GM19467 (cell line): Measurements from ENCODE around the gene WDR62.

Source experiments
- ATAC-seq: cut with Tn5 transposase; IDR thresholded peaks from one replicate; pipeline ENCODE4 v1.9.1; 2021; ENCODE audit warnings: mild to moderate bottlenecking, moderate library complexity; ENCODE audit not compliant: unreplicated experiment

WDR62 gene

DNA sequence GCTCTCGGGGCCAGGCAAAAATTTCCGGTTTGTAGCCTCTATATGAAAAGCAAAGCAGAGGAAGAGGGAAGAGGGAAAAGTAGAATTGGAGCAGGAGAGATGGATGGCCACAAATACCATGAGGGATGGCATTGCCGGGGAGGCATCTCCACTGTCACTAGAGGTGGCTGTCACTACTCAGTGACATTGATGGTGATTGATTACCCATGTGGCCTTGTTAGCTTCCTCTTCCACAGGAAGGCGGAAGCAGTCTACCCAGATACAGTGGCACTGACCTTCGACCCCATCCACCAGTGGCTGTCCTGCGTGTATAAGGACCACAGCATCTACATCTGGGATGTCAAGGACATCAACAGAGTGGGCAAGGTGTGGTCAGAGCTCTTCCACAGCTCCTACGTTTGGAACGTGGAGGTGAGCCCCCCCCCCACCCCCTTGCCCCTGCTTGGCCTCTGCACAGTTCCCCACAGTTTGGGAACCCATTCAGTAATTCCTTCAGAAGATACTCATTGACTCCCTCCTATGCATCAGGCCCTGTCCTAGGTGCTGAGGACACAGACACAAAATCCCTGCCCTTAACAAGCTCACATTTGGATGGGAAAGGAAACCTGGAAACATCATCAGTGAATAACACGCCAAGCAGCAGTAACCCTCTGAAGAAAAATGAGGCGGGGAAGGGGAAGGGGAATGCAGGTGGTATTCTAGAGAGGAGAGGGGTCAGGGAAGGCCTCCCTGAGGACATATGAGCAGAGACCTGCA, 18.6 kb downstream of the WDR62 start:
- no peak for ATAC-seq

DNA sequence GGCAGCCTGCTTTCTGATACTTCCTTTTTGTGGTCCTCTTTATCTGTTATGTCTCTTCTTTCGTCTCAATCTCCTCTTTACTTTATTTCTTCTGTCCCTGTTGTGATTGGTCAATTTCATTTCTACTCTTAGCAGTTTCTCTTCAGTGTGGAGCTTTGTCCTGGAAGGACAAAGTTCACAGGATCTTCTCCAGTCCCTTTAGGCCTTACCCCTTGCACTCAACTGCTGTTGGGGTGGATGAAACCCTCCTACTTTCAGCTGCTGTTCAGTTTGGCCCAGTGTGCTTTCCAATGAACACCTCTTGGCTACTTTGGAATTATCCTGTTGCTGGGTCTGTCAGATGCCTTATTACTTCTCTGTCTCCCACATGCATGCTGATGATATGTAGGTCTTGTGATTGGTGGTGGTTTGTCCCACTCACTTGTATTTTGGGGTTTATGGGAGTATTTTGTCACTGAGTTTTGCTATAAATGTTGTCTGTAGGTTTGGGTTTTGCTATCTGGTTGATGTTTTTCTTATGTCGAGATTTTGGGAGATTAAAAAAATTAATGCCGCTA, 24.8 kb downstream of the WDR62 start:
- ATAC-seq, result no peak

DNA sequence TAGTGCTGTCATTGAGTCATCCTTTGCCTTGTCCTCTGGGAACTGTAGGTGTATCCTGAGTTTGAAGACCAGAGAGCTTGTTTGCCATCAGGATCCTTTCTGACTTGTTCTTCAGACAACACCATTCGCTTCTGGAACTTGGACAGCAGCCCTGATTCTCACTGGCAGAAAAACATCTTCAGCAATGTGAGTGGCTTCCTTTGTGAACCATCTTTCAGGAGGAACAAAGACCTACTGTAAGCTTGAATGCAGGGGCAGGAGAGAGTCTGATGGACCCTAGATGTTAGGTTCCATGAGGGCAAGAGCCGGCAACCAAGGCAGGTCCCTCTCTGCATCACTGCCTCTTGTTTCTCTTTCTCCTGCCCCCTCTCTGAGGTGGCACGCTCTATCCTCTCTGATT, 26.7 kb downstream of the WDR62 start:
- ATAC-seq, result no peak

DNA sequence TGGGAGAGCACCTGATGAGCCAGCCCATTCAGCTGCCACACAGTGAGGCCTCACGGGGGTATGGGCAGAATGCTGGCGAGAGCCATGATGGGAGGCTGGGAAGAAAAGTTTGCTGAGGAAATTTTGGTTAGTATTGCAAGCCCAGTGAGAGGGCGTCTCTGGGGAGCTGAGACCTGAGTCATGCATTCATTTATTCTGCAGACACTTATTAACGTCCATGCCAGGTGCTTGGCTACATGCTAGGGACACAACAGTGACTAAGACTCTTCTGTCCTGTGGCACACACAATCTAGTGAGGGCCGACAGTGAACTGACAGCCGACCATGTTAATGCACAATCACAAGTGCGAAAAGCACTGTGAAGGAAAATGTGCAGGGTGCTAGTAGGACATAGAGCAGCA, 27.2 kb downstream of the WDR62 start:
- ATAC-seq, result no peak

DNA sequence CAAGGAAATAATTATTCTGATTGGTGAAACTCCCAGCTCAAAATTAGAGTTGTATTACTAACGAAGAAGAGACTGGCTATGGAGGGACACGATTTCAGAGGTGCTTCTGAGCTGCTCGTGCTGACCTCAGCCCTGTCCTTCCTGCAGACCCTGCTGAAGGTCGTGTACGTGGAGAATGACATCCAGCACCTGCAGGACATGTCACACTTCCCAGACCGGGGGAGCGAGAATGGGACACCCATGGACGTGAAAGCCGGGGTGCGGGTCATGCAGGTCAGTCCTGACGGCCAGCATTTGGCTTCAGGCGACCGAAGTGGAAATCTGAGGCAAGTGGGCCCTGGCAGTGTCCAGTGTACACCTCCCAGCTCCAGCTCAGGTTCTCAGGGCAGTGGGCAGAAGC, 28.2 kb downstream of the WDR62 start:
- ATAC-seq, result no peak

DNA sequence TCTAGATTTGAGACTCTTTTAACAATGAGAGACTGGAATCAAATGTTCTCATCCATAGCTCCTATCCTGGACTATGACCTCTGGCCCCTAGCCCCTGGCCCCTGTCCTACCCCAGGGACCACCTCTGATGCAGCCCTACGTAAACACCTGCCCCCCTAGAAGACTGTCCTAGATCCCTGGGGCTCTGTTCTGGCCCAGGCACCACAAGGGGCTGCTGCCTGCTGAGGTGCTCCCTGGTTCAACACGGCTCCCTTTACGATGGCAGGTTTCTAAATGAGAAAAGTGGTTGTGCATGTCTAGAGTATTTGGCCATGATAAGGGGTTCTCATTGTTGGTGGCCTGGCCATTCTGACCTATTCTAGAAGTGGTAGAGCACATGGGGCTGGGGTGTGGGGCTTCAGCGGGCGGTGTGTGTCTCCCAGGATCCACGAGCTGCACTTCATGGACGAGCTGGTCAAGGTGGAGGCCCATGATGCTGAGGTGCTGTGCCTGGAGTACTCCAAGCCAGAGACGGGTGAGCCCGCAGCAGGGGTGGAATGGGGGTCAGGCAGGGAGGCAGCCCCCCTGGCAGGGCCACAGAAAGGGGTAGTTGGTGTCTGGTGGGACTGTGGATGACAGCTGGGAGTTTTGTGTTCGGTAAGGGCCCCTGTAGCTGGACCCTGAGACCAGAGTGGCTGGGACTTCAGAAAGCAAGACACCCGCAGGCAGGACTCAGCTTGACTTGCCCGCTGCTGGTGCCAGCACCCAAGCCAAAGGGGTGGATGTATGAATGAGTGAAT, 29.7 kb downstream of the WDR62 start:
- ATAC-seq, result no peak

DNA sequence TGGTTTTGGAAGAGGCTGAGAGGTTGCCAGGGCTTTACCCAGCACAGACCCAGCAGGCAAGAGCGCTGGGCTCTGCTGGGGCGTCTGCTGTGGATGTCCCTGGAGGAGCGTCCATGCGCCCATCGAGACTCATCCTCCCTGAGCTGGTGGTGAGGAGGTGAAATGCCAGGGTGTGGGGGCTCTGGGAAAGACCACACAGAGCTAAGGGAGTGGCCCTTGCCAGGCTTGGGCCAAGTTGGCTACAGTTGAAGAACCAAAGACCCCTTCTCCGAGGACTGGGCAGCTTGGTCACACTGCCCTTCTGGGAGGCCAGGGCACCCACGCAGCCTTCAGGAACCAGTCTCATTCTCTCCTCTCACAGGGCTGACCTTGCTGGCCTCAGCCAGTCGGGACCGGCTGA, 31.6 kb downstream of the WDR62 start:
- no peak for ATAC-seq

DNA sequence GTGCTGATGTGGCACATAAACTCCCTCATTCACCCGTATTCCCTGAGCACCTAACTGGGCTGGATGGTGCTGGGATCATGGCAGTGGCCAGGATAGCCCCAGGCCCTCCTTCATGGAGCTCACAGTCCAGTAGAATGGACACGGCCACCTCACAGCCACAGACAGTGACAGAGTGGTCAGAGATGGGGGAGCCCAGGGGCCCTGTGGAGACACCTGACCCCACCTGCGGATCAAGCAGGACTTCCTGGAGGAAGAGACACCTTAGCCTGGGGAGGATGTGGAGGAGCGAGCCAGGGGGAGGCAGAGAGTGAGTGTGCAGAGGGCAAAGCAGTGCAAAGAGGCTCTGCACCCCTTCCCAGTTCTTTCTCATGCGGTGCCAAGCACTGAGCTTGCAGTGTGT, 35.1 kb downstream of the WDR62 start:
- ATAC-seq, result no peak

DNA sequence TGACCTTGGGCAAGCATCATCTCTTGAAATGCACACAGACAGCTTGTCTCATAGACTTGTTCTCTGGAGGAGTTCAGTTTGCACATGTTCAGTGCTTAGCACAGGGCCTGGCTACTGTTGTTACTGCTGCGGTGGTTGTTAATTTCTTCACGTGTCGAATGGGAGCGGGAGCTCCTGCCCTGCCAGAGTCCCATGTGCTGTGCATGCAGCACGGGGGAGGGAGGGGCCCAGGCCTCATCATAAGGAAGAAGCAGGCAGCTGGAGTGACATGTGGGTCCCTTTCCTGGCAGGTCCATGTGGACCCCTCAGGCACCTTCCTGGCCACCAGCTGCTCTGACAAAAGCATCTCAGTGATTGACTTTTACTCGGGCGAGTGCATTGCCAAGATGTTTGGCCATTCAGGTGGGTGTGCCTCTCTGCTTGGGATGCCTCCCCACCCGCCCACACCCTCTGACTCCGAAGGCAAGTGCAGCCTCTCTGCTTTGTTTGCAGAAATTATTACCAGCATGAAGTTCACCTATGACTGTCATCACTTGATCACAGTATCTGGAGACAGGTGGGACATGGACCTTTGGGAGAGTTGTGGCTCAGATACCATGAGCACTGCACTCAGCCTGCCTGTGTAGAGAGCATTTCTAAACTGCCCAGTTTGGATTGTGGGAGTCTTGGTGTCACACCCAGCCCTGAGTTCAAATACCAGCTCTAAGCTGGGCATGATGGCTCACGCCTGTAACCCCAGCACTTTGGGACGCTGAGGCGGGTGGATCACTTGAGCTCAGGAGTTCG, 36.4 kb downstream of the WDR62 start:
- no peak for ATAC-seq

DNA sequence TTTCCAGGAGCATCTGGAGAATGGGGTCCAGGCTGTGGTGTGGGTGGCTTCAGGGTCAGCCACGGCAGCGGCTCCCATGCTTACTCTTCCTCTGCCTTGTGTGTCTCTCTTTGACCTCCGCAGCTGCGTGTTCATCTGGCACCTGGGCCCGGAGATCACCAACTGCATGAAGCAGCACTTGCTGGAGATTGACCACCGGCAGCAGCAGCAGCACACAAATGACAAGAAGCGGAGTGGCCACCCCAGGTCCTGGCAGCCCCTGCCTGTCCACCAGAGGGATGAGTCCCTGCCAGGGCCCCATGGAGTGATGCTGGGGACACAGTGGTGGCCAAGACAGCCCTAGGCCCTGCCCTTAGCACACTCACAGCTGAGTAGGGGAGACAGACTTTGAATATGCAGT, 37.9 kb downstream of the WDR62 start:
- no peak for ATAC-seq

DNA sequence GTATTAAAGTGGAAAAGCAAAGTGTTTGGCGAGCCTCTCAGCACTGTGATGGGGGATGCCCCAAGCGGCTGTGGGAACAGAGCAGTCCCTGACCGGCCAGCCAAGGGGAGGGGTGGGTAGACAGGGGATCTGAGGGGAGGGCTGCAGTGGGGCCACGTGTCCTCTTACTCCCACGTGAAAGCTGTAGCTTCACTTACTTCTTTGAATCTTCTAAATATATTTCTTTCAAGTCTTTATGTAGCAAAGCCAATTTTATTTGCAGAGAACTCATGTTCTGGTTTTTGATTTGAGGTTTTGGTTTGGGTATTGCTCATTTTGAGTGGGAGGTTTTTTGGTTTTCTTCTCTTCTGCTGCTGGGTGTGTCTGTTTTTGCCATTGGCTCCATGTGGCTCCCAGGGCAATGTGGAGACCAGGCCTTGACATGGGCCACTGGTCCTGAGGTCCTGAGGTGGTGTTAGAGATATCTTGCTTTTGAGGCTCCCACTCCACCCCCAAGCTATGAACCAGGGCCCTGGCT, 38.5 kb downstream of the WDR62 start:
- ATAC-seq, result no peak

DNA sequence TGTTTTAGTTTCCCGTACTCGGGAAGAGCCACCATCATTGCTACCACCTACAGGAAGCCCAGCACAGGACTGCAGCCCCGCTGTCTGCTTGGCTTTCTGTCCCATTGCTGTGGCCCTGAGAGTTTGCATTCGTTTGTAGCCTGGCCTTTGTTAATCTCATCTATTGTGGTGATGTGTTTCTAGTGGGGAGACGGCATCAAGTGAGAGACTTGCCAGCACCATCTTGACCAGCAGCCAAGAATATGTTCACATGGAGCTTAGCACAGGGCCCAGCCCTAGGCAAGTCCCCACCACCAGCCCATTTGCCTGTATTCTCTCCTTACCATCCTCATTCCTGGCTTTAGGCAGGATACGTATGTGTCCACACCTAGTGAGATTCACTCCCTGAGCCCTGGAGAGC, 39.0 kb downstream of the WDR62 start:
- ATAC-seq, result no peak

DNA sequence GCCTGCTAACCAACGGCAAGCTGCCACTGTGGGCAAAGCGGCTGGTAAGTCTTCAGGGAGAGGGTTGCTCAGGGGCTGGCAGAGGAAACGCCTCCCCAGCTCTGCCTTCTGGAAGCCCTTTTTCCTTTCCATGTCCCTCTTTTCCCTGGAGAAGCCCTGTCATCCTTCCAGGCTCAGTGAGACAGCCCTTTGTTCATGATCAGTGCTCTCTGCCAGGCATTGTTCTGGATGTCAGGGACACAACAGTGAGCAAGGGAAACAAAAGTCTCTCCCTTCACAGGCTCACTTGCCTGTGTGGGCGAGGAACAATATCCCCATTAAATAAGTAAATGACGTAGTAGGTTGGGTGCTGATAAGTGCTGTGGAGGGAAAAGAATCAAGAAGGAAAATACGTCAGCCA, 42.3 kb downstream of the WDR62 start:
- no peak for ATAC-seq

DNA sequence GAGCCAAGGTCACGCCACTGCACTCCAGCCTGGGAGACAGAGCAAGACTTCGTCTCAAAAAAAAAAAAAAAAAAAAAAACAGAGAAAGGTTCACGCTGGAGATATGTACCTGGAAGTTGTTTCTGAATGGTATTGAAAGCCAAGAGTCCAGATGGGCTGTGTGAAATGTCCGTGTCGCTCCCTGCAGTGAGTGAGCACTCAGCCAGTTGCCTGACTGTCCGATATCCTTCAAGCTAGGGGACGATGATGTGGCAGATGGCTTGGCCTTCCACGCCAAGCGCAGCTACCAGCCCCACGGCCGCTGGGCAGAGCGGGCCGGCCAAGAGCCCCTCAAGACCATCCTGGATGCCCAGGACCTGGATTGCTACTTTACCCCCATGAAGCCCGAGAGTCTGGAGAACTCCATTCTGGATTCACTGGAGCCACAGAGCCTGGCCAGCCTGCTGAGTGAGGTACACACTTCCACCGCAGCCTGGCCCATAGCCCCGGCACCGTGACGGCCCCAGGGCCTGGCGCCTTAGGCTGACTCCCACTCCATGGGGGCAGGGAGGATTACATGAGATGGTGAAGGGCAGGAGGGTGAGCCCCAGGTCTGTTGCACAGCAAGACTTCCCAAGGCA, 44.6 kb downstream of the WDR62 start:
- no peak for ATAC-seq

DNA sequence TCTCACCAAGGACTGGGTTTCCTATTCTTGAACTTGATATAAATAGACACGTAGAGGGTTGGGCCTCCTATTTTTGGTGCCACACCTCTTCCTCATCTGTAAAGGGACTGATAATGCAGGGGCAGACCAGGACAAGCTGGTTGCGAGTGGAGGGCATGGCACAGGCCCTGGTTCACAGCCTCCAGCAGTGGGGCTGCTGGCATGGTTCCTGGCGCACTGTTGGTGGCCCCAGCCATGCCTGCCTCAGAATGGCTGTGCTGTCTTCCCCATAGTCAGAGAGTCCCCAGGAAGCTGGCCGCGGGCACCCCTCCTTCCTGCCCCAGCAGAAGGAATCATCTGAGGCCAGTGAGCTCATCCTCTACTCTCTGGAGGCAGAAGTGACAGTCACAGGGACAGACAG, 45.8 kb downstream of the WDR62 start:
- no peak for ATAC-seq

DNA sequence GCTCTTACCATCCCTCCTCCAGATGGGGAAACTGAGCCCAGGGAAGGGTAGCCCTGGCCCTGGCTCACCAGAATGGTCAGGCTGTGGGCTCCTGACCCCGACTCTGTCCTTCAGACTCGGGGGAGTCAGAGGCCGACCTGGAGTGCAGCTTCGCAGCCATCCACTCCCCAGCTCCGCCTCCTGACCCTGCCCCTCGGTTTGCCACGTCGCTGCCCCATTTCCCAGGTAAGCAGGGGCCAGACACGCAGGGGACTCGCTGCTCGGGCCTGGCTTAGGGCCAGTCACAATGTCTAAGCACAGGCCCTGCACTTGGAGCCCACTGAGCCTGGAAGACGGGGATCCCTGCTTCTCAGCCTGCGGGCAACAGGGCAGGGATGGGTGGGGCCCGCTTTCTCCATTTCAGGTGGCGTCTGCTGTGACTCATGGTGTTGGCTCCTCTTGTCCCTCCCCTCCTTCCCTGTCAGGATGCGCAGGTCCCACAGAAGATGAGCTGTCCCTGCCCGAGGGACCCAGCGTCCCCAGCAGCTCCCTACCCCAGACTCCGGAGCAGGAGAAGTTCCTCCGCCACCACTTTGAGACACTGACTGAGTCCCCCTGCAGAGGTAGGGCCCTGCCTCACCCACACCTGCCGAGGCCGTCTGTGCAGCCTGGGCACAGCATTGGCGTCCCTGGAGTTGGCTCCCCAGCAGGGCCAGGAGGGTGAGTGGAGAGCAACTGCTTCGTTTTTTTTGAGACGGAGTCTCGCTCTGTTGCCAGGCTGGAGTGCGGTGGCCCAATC, 47.0 kb downstream of the WDR62 start:
- ATAC-seq, result no peak

DNA sequence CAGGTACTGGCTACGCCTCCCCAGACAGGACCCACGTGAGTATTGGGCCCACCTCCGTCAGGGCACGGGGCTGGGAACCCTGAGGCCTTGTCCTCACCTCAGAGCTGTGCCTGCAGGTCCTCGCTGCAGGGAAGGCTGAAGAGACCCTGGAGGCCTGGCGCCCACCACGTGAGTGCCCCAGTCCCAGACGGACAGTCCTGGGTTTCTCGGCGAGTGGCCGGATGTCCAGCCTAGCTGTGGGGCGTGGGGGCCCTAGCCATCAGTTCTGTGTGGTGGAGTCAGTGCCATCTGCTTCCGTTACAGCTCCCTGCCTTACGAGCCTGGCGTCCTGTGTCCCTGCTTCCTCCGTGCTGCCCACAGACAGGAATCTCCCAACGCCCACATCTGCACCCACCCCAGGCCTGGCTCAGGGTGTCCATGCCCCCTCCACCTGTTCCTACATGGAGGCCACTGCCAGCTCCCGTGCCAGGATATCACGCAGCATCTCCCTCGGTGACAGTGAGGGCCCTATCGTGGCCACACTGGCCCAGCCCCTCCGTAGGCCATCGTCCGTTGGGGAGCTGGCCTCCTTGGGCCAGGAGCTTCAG, 48.4 kb downstream of the WDR62 start:
- no peak for ATAC-seq

DNA sequence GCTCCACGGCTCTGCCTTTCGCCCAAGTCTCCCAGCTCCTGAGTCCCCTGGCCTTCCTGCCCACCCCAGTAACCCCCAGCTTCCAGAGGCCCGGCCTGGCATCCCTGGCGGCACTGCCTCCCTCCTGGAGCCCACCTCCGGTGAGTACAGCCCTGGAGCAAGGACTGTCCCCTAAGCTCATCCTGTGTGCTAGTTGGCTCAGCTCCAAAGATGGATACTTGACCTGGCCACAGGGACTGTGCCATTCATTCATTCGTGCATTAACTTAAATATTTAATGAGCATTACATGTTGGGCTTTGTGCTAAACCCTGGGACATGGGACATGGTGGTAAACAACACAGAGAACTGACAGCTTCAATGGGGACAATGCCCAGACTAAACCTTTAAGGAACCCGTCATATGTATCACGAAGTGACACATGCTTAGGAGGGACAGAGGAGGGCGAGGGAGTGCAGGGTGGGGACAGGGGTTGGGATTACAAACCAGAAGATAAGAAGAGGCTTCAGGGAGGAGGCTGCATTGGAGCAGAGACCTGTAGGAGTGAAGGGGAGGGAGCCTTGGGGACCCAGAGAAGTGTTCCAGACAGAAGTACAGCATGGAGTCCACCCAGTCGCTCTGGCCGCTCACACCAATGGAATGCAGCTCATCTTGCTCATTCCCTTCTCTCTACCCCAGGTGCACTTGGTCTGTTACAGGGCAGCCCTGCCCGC, 49.3 kb downstream of the WDR62 start:
- ATAC-seq, result no peak

DNA sequence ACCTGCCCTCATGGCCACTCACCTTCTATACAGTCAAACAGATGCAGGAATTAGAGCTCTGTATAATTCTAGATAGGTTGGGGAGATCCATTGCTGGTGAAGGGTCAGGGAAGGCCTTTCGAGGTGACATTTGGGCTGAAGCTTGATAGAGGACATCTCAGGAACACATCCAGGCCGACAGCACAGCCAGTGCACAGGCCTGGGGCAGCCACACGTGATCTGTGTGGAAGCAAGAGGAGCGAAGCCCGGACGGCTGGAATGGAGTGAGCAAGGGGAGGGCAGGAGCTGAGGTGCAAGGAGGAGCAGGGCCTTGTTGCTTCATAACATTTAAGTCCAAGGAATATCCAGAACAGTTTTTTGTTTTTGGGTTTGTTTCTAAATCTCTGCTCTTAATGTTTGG, 51.7 kb downstream of the WDR62 start:
- ATAC-seq, result no peak
